RWPE2 (cell line): ENCODE data around the gene NRG2.

Source experiments
- ATAC-seq: fragments of 200-7000 bp; cut with Tn5 transposase; 3 replicates; pipeline ENCODE4 v1.9.1; 2021; ENCODE audit warnings: low read depth
- DNase-seq: peaks from one replicate; pipeline ENCODE4 v3.0.0-alpha.2; 2020; ENCODE audit warnings: low spot score
- H3K27ac ChIP-seq: fragments of 450-650 bp; 2 replicates; pipeline ENCODE4 v1.5.1; 2017; ENCODE audit warnings: mild to moderate bottlenecking; ENCODE audit not compliant: poor library complexity, severe bottlenecking
- H3K27me3 ChIP-seq: fragments of 250-450 bp; sonication (Bioruptor Pico); 2 replicates; pipeline ENCODE4 v1.5.1; 2021; ENCODE audit warnings: mild to moderate bottlenecking, moderate library complexity; ENCODE audit not compliant: insufficient read depth, poor library complexity, severe bottlenecking
- H3K36me3 ChIP-seq: fragments of 250-450 bp; sonication (Bioruptor Pico); 2 replicates; pipeline ENCODE4 v1.5.1; 2020; ENCODE audit warnings: low read depth, mild to moderate bottlenecking, moderate library complexity
- H3K4me1 ChIP-seq: fragments of 250-450 bp; sonication (Bioruptor Pico); 2 replicates; pipeline ENCODE4 v1.5.1; 2021; ENCODE audit warnings: mild to moderate bottlenecking, moderate library complexity; ENCODE audit not compliant: insufficient read depth, poor library complexity, severe bottlenecking
- H3K4me3 ChIP-seq: fragments of 250-450 bp; sonication (Bioruptor Pico); 2 replicates; pipeline ENCODE4 v1.5.1; 2021; ENCODE audit warnings: mild to moderate bottlenecking, moderate library complexity; ENCODE audit not compliant: severe bottlenecking
- H3K9me3 ChIP-seq: fragments of 250-450 bp; sonication (Bioruptor Pico); 2 replicates; pipeline ENCODE4 v1.5.1; 2021; ENCODE audit warnings: mild to moderate bottlenecking, moderate library complexity; ENCODE audit not compliant: severe bottlenecking
- TF ChIP-seq, protein P1 (sequence below): fragments of 450-650 bp; IDR thresholded peaks from one replicate; pipeline ENCODE4 v1.5.1; 2017; ENCODE audit warnings: mild to moderate bottlenecking, moderate library complexity; ENCODE audit not compliant: poor library complexity, severe bottlenecking

Gene NRG2

DNA sequence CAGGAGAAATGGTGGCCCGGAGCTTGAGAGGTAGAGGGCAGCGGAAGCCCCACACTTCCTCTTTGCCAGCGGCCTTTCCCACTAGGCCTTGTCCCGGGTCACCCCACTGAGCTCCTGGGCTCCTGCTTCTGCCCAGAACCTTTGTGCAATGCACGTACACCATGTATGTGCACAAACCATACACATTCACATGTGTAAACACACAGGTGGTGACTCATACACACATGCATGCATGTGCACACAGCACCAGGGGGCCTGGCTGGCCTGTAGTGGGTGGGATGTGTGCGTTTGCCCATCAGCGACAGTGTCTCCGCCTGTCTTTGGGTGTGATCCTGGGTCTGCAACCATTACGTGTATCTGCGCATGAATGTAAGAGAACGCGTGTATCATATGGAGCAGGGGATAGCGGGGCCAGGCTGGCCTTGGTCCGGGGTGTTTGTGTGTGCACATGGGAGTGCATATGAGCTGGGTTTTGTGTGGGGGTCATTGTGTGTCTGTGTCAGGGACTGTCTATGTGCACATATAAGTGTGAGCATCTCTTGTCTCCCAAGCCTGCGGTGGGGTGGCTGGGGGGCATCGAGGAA, 203.8 kb downstream of the NRG2 start:
- DNase-seq = peak; percentile 45
- TF ChIP-seq, protein P1, sequence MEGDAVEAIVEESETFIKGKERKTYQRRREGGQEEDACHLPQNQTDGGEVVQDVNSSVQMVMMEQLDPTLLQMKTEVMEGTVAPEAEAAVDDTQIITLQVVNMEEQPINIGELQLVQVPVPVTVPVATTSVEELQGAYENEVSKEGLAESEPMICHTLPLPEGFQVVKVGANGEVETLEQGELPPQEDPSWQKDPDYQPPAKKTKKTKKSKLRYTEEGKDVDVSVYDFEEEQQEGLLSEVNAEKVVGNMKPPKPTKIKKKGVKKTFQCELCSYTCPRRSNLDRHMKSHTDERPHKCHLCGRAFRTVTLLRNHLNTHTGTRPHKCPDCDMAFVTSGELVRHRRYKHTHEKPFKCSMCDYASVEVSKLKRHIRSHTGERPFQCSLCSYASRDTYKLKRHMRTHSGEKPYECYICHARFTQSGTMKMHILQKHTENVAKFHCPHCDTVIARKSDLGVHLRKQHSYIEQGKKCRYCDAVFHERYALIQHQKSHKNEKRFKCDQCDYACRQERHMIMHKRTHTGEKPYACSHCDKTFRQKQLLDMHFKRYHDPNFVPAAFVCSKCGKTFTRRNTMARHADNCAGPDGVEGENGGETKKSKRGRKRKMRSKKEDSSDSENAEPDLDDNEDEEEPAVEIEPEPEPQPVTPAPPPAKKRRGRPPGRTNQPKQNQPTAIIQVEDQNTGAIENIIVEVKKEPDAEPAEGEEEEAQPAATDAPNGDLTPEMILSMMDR = no peak
- Histone ChIP-seq H3K4me1 (no peaks in the 10 kb centered on the region), H3K4me3 (no peak overlapping the region), H3K27ac (no peak overlapping the region), H3K27me3 (no peaks in the 10 kb centered on the region), H3K9me3 (no peaks in the 10 kb centered on the region), H3K36me3 (no peaks in the 10 kb centered on the region)
- ATAC-seq = no peak; the same call in 2 of the 3 replicates

DNA sequence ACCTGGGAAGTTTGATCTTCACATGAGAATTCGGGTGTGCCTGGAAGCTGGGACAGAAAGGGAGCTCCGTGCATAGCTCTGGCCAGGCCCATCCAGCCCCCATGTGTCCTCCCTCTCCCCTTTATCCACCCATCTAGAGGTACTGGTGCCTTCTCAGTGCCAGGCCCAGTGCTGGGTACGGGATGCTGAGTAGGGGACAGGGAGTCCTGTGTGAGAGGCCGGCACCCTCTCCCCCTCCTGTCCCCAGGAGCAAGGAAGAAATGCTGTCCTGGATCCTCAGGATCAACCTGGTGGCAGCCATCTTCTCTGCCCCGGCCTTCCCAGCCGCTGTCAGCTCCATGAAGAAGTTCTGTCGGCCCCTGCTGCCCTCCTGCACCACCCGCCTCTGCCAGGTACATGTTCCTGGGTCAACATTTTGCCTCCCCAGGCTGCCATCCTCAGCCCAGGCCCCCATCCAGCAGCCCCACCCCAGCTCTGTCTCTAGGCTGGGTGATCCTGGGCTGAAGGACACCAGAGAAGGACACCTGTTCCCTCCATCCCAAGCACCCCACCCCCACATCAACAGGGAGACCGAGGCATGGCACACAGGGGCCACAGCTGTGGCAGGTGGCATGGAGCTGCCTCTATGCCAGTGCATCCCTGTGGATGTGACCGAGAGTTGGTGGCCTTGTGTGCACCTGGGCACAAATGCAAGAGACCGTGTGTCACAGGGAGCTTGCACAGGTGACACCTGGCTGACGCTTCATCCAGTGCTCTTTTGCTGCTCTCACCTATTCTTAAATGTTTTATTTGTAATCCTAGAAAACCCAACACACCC, 204.5 kb downstream of the NRG2 start:
- Histone ChIP-seq H3K36me3 (no peaks in the 10 kb centered on the region), H3K27ac (no peak overlapping the region), H3K9me3 (no peaks in the 10 kb centered on the region), H3K4me1 (no peaks in the 10 kb centered on the region), H3K27me3 (no peaks in the 10 kb centered on the region), H3K4me3 (no peak overlapping the region)
- TF ChIP-seq, protein P1 = no peak
- peak; percentile 59 for DNase-seq
- ATAC-seq = no peak

DNA sequence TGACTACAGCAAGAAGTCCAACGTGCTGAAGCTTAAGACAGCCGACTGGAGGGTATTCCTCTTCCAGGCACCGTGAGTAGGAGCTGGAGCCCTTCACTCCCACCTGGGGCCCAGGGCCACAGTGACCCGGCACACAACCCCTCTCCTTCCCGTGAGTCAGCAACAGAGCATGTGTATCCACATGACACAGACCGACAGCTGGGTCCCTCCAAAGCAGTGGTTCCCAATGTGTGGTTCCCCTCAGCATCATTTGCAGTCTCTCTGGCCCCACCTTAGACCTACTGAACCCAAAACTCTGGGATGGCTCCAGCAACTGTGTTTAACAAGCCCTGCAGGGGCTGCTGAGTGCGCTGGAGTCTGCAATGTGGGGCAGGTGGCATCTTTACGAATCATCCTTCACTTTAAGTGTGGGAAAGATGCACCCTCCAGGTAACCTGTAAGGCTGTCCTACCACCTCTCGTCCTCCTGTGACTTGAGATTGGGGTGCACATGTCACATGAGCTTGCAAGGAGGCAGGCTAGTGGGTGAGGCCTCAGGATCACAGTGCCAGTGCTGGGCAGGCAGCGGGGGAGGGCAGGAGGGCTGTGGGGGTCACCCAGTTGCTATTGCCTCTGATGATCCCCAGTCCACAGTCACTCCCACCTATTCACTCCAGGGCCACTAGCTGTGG, 205.3 kb downstream of the NRG2 start:
- ATAC-seq = no peak

GRCh38 chr5:139836469-139837208, 206.5 kb downstream of the NRG2 start:
- H3K27ac ChIP-seq = no peak overlapping the region
- TF ChIP-seq, protein P1 = no peak
- H3K4me3 ChIP-seq = no peak overlapping the region
- no peaks in the 10 kb centered on the region for H3K27me3 ChIP-seq
- no peaks in the 10 kb centered on the region for H3K4me1 ChIP-seq
- peak; percentile 49 for DNase-seq
- no peaks in the 10 kb centered on the region for H3K9me3 ChIP-seq
- ATAC-seq = no peak
- H3K36me3 ChIP-seq = no peaks in the 10 kb centered on the region

More for the DNA sequence above, 205.3 kb downstream of the NRG2 start:
- Histone ChIP-seq H3K27me3 (no peaks in the 10 kb centered on the region), H3K27ac (no peak overlapping the region), H3K4me3 (no peak overlapping the region), H3K9me3 (no peaks in the 10 kb centered on the region), H3K4me1 (no peaks in the 10 kb centered on the region), H3K36me3 (no peaks in the 10 kb centered on the region)
- peak; percentile 44 for DNase-seq
- TF ChIP-seq, protein P1 = no peak
